ENCODE measurements around the gene CDC45. TPM values are rescaled to one million over a fixed set of nuclear protein-coding genes. Genes with fewer than 3 reads are reported as not detected.

CDC45 gene
- total and polyA plus RNA-seq, 2 of the 13 experiments (the other 11 are each of a cell fraction or from before 2014, with no cell fraction given): 14.4 to 36.3 TPM

DNA sequence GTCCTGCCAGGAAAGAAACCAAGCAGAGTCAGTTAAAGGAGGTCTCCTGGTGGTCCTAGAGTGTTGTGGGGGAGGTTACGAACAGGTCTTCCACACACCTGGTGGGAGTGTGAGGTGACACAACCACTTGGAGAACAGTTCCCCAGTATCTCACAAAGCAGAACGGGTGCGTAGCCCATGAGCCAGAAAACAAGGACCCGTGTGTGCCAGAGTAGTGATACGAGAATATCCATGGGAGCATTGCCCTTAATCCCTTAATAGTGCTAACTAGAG, 66.2 kb downstream of the CDC45 start:
- Histone ChIP-seq H3K27me3 (ENCODE audit: control insufficient read depth in 1 of 2, insufficient read depth in 2 of 2, low read length in 2 of 2) (peaks cover 1 to 18% of the 10 kb centered on the region in 2 experiments; a peak in 2 of 5 replicates), H3K4me2 (ENCODE audit: low read depth, low read length) (no peak overlapping the region), H3K9ac (ENCODE audit: insufficient read depth, low read depth, low read length) (no peak overlapping the region), H3K36me3 (replicated peaks in 1 of 2; ENCODE audit: control insufficient read depth in 1 of 2, insufficient read depth in 2 of 2, low read length in 2 of 2) (no peaks in the 10 kb centered on the region), H3K9me3 (ENCODE audit: low read length) (no peaks in the 10 kb centered on the region), H3K79me2 (ENCODE audit: insufficient read depth, low read length) (no peaks in the 10 kb centered on the region), H4K20me1 (ENCODE audit: insufficient read depth, low read length) (no peaks in the 10 kb centered on the region), H3K4me1 (ENCODE audit: insufficient read depth, low read length) (peaks cover 24% of the 10 kb centered on the region), H2AFZ (ENCODE audit: low read length) (no peak overlapping the region), H3K27ac (ENCODE audit: extremely low read length, insufficient read depth, low read length) (no peak overlapping the region), H3K4me3 (replicated peaks in 1 of 3; ENCODE audit: insufficient read depth in 1 of 3, low read depth in 2 of 3, low read length in 3 of 3) (no peak overlapping the region)
- ChIA-PET POLR2A (no interaction called here), CTCF (ENCODE audit: low intra/inter-chr PET ratio, low total read pairs) (no interaction called here)
- no peak for FAIRE-seq
- TF ChIP-seq ZNF329 (CRISPR knock-in tag; IDR thresholded peaks at IDR 0.05; ENCODE audit: low read depth) (no peak), ZNF605 (CRISPR knock-in tag; IDR thresholded peaks at IDR 0.05) (no peak)
- TF ChIP-seq, protein P1, sequence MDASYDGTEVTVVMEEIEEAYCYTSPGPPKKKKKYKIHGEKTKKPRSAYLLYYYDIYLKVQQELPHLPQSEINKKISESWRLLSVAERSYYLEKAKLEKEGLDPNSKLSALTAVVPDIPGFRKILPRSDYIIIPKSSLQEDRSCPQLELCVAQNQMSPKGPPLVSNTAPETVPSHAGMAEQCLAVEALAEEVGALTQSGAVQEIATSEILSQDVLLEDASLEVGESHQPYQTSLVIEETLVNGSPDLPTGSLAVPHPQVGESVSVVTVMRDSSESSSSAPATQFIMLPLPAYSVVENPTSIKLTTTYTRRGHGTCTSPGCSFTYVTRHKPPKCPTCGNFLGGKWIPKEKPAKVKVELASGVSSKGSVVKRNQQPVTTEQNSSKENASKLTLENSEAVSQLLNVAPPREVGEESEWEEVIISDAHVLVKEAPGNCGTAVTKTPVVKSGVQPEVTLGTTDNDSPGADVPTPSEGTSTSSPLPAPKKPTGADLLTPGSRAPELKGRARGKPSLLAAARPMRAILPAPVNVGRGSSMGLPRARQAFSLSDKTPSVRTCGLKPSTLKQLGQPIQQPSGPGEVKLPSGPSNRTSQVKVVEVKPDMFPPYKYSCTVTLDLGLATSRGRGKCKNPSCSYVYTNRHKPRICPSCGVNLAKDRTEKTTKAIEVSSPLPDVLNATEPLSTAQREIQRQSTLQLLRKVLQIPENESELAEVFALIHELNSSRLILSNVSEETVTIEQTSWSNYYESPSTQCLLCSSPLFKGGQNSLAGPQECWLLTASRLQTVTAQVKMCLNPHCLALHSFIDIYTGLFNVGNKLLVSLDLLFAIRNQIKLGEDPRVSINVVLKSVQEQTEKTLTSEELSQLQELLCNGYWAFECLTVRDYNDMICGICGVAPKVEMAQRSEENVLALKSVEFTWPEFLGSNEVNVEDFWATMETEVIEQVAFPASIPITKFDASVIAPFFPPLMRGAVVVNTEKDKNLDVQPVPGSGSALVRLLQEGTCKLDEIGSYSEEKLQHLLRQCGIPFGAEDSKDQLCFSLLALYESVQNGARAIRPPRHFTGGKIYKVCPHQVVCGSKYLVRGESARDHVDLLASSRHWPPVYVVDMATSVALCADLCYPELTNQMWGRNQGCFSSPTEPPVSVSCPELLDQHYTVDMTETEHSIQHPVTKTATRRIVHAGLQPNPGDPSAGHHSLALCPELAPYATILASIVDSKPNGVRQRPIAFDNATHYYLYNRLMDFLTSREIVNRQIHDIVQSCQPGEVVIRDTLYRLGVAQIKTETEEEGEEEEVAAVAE (CRISPR knock-in tag; IDR thresholded peaks at IDR 0.05; ENCODE audit: borderline replicate concordance): no peak
- in situ Hi-C loops (cut with HindIII; ENCODE audit: extremely low pct_ligation_motif_present, low pct_unique_long_range_greater_than_20kb) (loop anchor here (10.0 kb wide), 1 partner anchor 61 kb away; no protein-coding TSS in a partner anchor), intact Hi-C loops (cut with micrococcal nuclease; ENCODE audit: unreplicated experiment) (no loop called here)
- ATAC-seq: no peak
- WGBS (ENCODE audit: low lambda C conversion rate): 61% methylated on average over 5 of the region's 5 CpGs
- no TSS peak for BruUV-seq (replicated peaks)
- DNase-seq (ENCODE audit: low spot score): no peak

DNA sequence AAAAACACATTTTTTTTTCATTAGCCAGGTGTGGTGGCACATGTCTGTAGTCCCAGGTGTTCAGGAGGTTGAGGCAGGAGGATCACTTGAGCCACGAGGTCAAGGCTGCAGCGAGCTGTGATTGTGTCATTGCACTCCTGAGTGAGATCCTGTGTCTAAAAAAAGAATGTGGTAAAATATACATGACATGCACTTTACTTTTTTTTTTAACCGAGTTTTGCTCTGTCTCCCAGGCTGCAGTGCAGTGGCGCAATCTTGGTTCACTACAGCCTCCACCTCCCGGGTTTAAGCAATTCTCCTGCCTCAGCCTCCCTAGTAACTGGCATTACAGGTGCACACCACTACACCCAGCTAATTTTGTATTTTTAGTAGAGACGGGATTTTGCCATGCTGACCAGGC, 67.0 kb downstream of the CDC45 start:
- Histone ChIP-seq H3K4me1 (ENCODE audit: insufficient read depth, low read length) (peaks cover 24% of the 10 kb centered on the region), H3K79me2 (ENCODE audit: insufficient read depth, low read length) (no peaks in the 10 kb centered on the region), H3K4me3 (replicated peaks in 1 of 3; ENCODE audit: insufficient read depth in 1 of 3, low read depth in 2 of 3, low read length in 3 of 3) (no peak overlapping the region), H3K9me3 (ENCODE audit: low read length) (no peaks in the 10 kb centered on the region), H3K27ac (ENCODE audit: extremely low read length, insufficient read depth, low read length) (no peak overlapping the region), H2AFZ (ENCODE audit: low read length) (no peak overlapping the region), H3K27me3 (ENCODE audit: control insufficient read depth in 1 of 2, insufficient read depth in 2 of 2, low read length in 2 of 2) (peaks cover 1 to 15% of the 10 kb centered on the region in 2 experiments; a peak in 2 of 5 replicates), H3K36me3 (replicated peaks in 1 of 2; ENCODE audit: control insufficient read depth in 1 of 2, insufficient read depth in 2 of 2, low read length in 2 of 2) (no peaks in the 10 kb centered on the region), H4K20me1 (ENCODE audit: insufficient read depth, low read length) (no peaks in the 10 kb centered on the region), H3K4me2 (ENCODE audit: low read depth, low read length) (no peak overlapping the region), H3K9ac (ENCODE audit: insufficient read depth, low read depth, low read length) (no peak overlapping the region)
- WGBS (ENCODE audit: low lambda C conversion rate): 24% methylated on average over 6 of the region's 6 CpGs
- ATAC-seq (no peak), DNase-seq (ENCODE audit: low spot score) (no peak), FAIRE-seq (no peak)
- BruUV-seq (replicated peaks): no TSS peak
- ChIA-PET POLR2A (no interaction called here), CTCF (ENCODE audit: low intra/inter-chr PET ratio, low total read pairs) (no interaction called here)
- in situ Hi-C loops (cut with HindIII; ENCODE audit: extremely low pct_ligation_motif_present, low pct_unique_long_range_greater_than_20kb) (loop anchor here (10.0 kb wide), 1 partner anchor 62 kb away; no protein-coding TSS in a partner anchor), intact Hi-C loops (cut with micrococcal nuclease; ENCODE audit: unreplicated experiment) (no loop called here)
- TF ChIP-seq RERE (CRISPR knock-in tag; IDR thresholded peaks at IDR 0.05; ENCODE audit: low read depth): no peak
- no peak for TF ChIP-seq ZNF329 (CRISPR knock-in tag; IDR thresholded peaks at IDR 0.05; ENCODE audit: low read depth)
- TF ChIP-seq ZNF781 (CRISPR knock-in tag; IDR thresholded peaks at IDR 0.05; ENCODE audit: borderline replicate concordance, not compliant biosample characterization): no peak
- TF ChIP-seq EZH2 (conservative IDR thresholded peaks at IDR 0.05; ENCODE audit: low read depth, low read length): no peak
- TF ChIP-seq MBD4 (IDR thresholded peaks at IDR 0.05; ENCODE audit: borderline replicate concordance, low read length): no peak
- TF ChIP-seq SCMH1 (CRISPR knock-in tag; IDR thresholded peaks at IDR 0.05; ENCODE audit: borderline replicate concordance): no peak

All from HepG2 (cell line).